ENCODE measurements around the gene LRRC7.

- TF ChIP-seq ZNF274 (IDR thresholded peaks at IDR 0.05; ENCODE audit: low read depth, low read length) = no peak
- no peak for TF ChIP-seq YY1 (IDR thresholded peaks at IDR 0.05; ENCODE audit: insufficient read depth, insufficient read length)
Observed at GRCh38 chr1:69791311-69791710, 223.6 kb downstream of the LRRC7 start.
